GOT3 (cell line): ENCODE data around the gene TNIP2.
"Not testable (repeated sequence)": the region's sequence is repeated elsewhere in the genome, so short reads cannot be mapped to it uniquely, and the experiment has no call there.

ENCODE experiments used
- DNase-seq: peaks from one replicate; lab custom pipeline; 2025; ENCODE audit warnings: mixed read lengths; lab: John Stamatoyannopoulos, UW

Gene TNIP2

GRCh38 chr4:2771264-2771663, 15.1 kb upstream of the TNIP2 start:
- no peak for DNase-seq

GRCh38 chr4:2768921-2769336, 12.8 kb upstream of the TNIP2 start:
- DNase-seq = no peak

- no peak for DNase-seq
Observed at GRCh38 chr4:2768124-2768523, 12.0 kb upstream of the TNIP2 start.

GRCh38 chr4:2767705-2768074, 11.6 kb upstream of the TNIP2 start:
- no peak for DNase-seq

- no peak for DNase-seq
Observed at GRCh38 chr4:2767046-2767704, 11.0 kb upstream of the TNIP2 start.

GRCh38 chr4:2765832-2766526, 9.8 kb upstream of the TNIP2 start:
- DNase-seq = no peak

DNA sequence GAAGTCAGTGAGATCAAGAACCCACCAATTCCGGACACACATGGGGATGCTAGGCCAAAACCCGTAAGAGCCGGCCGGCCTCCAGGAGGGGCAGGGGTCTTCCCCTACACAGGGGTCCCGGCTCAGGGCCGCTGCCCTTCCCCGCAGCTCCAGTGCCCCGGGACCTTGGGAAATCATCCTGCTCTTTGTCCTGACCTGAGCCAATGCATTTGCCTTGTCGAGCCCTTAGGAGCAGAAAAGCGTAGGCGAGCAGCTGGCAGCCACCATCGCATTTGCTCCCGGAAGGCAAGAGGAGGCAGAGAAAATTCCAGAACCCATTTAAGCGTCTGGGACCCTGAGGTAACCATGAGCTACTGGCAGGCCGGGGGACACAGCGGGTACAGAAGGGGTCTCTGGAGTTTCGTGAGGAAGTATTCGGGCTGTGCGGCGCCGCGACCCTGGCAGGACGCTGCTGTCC, 7.4 kb upstream of the TNIP2 start:
- DNase-seq = no peak

- DNase-seq = not testable (repeated sequence)
Observed at GRCh38 chr4:2762486-2763370, 6.6 kb upstream of the TNIP2 start.

- no peak for DNase-seq
Observed at GRCh38 chr4:2762048-2762447, 5.9 kb upstream of the TNIP2 start.

- no peak for DNase-seq
Observed at GRCh38 chr4:2761035-2761923, 5.1 kb upstream of the TNIP2 start.

- DNase-seq = no peak
Observed at GRCh38 chr4:2757426-2757825, 1.3 kb upstream of the TNIP2 start.

DNA sequence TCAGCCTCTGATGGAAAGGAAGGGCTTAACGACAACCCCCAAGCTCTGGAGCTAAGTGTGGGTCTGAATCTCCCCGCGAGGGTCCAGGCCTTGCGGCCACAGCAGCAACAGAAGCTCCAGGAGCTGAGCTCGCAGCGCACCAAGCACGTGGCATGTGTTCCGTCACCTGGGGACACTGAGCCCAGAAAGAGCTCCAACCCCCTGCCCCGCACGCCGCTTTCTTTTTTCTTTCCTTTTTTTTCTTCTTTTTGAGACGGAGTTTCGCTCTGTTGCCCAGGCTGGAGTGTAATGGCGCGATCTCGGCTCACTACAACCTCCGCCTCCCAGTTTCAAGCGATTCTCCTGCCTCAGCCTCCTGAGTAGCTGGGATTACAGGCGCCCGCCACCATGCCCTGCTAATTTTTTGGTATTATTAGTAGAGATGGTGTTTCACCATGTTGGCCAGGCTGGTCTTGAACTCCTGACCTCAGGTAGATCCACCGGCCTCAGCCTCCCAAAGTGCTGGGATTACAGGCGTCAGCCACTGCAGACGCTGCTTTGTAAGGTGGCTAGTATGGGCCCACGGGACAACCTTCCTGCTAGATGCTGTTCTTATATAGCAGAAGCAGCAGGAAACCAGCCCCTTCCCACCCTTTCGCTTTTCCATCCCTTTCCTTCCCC, 685 bp upstream of the TNIP2 start:
- no peak for DNase-seq

- DNase-seq = no peak
Observed at GRCh38 chr4:2754848-2755819, 1.0 kb downstream of the TNIP2 start.

DNA sequence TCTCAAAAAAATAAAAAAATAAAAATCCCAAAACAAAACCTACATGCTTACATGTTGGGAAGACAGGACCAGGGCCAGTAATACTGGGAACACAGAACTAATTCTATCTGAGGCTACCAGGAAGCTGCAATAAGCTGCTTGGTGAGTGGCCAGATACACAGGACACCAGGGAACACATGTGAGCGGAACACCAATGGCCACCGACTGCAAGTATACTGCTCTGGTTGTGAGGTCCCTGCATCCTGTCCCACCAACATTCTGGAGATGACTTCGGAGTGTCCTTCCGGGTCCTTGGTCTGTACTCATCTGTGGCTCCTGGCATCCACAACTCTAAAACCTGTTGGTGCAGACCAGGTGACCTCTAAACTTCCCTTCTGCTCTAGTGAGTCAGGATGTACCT, 2.7 kb downstream of the TNIP2 start:
- DNase-seq = no peak

GRCh38 chr4:2750719-2751605, 5.2 kb downstream of the TNIP2 start:
- no peak for DNase-seq

DNA sequence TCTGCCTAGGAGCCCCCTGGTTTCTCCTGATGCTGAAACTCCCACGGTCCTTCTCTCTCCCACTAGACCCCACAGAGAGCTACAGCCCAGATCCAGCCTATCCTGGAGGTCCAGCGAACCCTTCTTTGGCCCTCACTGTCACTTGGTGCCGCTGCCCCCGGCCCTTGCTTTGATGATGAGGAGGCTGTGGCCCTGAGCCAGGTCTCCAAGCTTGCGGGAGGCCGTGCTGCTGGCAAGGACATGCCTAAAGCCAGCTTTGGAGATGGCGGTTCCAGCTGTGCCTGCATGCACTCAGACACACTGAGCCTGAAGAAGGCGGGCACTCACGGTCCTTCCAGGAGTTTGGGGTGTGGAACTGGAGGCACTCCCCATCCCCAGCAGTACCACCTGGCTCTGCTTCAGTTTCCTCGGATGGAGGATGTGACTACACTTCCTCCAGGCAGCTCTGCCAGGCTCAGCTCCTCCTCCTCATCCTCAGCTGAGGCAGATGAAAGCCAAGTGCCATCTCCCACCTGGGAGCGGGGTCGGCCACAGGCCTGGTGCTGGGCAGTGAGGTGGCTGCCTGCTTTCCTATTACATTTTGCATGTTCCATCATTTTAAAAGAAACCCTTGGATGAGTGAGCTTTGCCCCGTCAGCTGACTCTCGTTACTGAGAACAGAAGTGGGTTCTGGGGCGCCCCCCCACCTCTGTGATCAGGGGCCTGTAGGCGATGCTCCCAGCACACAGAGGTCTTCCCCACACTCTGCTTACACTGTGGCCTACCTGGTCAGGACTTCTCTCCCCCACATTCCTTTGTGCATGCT, 9.0 kb downstream of the TNIP2 start:
- no peak for DNase-seq

DNA sequence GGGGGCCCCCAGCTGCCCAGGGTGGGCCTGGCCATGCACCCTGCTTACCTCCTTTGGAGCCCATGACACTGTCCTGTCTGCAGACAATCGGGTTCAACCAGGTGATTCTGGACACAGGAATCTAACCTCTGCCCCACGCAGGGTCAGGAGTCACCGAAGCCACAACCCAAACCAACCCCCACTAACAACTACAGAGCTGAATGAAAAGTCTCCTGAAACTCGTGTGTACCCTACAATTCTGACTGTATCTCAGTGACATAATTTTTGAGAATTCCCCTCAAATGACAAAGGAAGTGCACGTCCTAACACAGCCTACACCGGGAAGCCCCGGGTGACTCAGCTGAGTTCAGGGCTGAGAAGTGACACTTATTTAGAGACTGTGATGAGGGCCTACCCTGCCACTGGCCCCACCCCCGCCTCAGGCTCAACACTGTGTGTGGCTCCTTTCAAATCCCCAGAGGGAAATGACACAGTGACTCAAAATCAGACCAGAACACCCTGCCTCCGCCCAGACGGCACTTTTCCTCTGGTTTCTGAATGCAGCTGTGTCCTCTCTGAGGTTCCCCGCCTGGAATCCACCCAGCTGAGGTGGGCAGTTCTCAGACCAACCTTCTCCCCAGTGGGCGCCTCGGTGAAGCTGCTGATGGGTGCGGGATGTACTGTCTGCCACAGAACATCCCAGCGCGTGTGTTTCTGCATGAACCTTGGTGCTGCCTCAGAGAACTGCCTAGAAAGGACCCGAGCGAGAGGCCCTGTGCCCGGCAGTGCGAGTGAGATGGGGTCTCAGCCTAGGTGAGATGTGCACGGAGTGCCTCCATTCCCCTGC, 9.9 kb downstream of the TNIP2 start:
- DNase-seq = no peak
